NCI-H526 treated with DMSO at 0.1 percent for 48 hours (cell line): ENCODE results near the gene HECW1.
"Not testable (repeated sequence)": the region's sequence is repeated elsewhere in the genome, so short reads cannot be mapped to it uniquely, and the experiment has no call there.

Experiments used
- DNase-seq: peaks from one replicate; lab custom pipeline; 2025; lab: John Stamatoyannopoulos, UW

Gene HECW1

DNA sequence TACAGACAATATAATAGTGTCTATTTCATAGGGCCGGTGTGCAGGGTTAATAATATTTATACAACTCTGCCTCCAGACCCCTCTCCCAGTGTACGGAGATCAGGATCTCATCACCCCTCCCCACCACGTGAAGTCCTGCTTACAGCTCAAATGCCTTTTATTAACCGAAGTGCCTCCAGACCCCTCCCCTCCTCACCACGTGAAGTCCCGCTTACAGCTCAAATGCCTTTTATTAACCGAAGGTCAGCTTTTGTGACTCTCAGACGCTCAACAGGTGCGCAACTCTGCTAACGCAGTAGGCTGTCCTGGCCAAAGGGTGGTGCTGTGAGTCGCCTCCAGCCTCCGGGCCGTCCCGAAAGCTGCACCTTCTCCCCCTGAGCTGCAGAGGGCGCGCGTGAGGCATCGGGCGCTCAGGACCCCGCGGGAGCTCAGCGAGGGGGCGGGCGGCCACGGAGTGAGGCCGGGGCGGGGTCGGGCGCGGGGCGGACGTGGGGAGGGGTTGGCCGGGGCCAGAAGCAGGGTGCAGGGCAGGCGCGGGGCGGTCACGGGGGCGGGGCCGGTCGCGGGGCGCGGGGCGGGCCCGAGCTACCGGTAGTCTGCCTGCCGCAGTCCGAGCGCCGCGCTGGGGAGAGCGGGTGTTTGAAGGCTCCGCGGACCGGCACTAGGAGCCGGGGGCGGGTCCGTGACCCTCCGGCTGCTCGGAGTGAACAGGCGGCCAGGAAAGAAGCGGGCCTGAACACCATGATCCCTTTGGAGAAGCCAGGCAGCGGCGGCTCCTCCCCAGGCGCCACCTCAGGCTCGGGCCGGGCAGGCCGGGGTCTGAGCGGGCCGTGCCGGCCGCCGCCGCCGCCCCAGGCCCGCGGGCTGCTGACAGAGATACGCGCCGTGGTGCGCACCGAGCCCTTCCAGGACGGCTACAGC, 470.3 kb downstream of the HECW1 start, which contains the start of gene STK17A:
Gene STK17A, plus strand, starts transcription at position 606 of the 921 bp plus-strand sequence. Its CDS starts 136 bp downstream, at position 742.
- peak; percentile 84 for DNase-seq

DNA sequence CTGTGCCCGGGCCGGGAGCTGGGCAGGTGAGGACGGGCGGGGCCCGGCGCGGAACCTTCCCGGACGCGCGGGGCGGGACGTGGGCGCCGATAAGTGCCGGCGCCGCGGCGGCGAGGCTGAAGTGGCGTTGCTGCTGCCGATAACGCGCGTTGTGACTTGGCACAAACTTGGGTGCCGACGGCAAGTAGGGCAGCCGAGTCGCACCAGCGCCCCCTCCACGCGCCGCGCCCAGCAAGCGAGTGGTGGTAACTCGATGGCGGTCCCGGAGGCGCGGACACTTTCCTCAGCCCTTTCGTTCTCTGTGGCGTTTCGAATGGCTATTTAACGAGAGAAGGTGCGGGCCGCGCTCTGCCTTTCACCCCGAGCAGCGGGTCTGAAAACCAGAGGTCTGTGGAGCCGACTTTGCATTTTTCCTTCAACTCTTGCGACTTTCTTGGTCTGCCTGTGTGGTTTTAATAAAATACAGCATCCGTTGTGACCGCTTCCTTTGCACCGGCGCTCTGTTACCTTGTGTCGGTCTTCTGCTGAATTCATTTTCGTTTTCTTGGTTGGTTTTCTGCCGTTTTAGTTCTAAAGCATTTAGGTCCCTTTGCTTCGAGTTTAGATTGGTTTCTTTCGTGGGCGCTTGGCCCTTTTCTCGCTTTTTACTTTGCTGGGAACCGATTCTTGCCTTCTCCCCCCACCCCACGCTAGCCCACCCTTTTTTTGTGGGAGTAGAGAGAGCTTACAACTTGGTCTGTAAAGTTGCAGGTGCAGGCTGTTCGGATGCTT, 471.2 kb downstream of the HECW1 start:
- peak; percentile 30 for DNase-seq

DNA sequence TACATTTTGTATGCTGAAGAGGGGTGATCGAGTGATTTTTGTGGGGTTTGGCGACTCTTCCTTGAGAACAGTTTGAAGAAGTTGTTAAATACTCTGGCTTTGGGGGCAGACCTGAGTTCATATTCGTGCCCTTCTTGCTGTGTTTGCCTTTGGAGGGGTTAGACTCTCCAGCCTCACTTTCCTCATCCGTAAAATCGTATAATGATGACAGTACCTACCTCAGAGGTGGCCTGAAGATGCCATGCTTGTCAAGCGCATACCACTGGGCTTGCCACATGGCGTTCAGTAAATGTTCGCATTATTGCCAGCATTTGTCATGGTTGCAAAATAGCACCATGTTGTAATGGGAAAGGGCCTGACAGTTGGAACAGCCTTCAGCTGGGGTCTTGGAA, 471.7 kb downstream of the HECW1 start:
- DNase-seq, result no peak

DNA sequence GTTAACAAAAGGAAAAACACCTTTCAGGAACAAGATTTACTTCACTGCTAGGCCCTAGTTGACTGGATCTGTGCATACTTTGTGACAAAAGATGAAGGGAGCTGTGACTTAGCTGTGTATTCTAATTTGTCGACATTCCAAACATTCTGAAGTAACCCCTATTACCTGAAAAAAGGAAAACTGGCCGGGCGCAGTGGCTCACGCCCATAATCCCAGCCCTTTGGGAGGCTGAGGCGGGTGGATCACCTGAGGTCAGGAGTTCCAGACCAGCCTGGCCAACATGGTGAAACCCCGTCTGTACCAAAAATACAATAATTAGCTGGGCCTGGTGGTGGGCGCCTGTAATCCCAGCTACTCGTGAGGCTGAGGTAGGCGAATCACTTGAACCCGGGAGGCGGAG, 472.3 kb downstream of the HECW1 start:
- DNase-seq, result not testable (repeated sequence)

DNA sequence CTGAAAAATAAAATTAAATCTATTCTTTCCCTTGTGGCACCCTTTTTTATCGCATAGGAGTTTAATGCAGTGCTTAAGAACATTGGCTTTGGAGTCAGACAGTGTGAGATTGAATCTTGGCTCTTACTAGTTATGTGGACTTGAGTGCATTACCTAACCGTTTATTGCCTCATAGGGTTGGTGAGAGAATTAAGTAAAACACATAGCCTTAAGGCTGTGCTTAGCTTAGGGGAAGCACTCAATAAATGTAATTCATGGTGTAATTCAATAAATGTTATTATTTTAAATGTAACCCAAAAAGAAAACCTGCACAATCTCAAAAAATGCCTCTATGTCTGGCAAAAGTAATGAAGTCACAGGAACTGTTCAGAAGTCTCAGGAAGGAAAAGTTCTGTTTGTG, 473.1 kb downstream of the HECW1 start:
- no peak for DNase-seq

DNA sequence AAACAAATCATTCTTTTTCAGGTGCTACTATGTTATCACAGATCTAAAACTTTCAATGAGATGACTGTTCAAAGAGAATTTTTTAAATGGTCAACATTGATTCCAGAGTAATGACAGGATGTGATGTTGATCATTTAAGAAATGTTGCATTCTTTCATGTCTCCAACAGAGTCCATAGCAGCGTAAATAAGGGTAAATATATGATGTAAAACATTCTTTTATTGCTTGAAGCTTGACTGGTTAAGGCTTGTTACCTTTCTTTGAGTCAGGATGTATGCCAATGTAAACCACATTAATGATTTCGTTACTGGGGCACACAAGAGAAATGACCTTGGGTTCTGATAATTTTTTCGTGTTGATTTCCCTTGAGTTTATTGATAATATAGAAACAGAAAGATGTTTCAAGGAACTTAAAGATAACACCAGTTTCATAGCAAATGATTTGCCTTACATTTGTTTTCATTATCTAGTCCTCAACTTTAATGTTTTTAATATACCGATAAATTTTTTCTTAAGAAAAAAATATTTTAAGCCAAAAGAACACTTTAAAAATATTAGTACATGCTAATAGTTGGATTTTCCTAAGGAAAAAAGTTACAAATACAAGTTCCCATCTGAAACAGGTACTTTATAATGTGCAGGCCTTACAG, 473.9 kb downstream of the HECW1 start:
- DNase-seq, result no peak

DNA sequence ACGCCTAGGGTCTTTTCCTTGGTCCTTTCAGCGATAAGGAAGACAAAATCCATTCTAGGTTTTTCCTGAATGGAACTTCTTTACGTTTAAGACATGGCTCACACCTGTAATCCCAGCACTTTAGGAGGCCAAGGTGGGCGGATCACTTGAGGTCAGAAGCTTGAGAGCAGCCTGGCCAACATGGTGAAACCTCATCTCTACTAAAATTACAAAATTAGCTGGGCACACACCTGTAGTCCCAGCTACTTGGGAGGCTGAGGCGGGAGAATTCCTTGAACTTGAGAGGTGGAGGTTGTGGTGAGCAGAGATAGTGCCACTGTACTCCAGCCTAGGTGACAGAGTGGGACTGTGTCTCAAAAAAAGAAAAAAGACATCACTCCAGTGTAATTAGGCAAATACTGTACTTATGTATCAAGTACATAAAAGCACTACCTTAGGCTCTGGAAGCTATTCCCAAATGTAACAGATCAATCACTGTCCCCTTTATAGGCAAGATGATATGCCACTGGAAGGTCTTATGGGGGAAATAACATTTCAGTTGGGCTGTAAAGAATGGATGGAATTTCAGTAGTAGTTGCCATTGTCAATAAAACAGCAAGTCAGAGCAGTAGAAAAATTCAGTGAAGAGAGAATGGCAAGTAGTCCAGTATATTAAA, 476.2 kb downstream of the HECW1 start:
- no peak for DNase-seq

DNA sequence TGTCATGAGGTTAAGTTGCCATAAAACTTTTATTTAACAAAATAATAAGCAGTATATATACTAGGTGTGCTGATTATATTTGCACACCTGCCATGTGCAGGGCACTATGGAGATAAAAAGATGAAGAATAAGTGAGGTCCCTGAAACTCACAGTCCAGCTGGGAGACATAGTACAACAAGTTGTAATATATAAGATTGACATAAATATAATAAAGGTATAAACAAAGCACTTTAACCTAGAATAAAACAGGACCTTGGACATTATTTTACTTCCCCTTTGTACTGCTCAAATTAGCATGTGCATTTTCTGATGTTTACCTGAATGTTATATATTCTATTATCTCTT, 476.7 kb downstream of the HECW1 start:
- no peak for DNase-seq

DNA sequence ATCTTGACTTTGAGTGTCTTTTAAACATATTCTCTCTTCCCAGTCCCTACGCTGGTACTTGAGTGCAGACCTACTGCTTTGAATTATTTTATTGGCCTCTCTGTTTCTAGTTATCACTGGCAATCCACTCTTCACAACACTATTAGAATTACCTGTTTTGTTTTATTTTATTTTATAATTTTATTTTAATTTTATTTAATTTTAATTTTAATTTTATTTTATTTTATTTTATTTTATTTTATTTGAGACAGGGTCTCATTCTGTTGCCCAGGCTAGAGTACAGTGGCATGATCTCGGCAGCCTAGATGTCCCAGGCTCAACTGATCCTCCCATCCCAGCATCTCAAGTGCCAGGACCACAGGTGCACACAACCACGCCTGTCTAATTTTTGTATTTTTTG, 477.3 kb downstream of the HECW1 start:
- no peak for DNase-seq

DNA sequence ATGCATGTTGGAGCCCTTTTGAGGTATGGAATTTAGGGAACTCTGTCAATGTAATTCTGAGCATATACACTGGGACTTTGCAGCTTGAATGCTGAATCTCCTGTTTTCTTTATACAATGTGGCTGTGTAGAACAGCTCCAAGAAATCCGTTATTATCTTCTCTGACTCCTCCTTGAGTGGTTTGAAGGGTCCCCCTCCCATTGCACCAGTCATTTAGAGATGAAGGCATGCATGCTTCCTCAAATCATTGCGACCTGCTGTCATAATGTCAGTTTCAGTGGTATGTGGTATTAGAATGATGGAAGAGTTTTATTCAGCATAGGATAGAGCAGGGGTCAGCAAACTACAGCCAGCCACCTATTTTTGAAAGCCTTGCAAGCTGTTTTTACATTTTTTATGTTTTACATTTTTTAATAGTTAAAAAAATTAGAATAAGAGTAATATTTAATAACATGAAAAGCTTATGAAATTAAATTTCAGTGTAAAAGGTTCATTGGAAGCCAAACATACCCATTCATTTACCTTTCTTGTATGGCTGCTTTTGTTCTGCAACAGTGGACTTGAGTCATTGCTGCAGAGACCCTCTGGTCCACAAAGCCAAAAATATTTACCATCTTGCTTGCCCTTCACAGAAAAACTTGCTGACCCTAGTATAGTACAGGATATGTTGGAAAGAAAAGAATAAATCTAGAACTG, 478.6 kb downstream of the HECW1 start:
- DNase-seq, result no peak

DNA sequence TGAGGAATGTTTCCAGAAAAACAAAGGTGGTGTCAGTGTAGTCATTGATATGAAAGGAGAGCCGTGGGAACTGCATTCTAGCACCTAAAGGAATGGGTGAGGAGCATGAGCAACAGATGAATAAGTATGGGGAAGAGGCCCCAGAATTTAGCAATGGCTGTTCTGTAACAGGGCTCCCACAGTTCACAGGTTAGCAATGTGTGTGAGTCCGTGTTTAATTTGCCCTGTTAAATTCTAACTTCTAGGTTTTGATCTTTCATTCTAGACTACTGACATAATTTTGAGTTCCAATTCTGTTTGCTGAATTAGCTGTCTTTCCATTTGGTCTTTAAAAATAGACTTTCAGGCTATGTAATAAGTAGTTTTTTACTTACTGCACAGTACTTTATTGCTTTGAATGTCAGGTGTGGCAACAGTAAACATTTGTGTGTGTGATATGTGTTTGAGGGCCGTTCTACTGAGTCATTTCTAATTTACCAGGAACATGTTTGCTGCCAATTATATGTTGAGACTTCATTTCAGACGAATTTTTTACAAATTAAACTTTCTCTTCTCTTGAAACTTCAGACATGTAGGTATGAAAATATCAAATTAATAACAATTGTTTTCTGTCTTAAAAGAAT, 479.2 kb downstream of the HECW1 start:
- no peak for DNase-seq

DNA sequence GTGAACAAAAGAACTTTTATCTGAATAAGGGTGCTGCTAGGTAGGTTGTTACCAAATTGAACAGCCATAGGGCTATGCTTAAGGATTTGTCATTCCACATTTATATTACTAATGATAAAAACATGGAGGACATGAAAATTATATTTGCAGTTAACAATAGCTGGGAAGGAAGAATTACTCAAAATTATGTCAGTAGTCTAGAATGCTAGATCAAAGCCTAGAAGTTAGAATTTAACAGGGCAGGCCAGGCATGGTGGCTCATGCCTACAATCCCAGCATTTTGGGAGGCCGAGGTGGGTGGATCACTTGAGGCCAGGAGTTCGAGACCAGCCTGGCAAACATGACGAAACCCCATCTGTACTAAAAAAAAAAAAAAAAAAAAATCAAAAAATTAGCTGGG, 479.9 kb downstream of the HECW1 start:
- DNase-seq, result no peak

DNA sequence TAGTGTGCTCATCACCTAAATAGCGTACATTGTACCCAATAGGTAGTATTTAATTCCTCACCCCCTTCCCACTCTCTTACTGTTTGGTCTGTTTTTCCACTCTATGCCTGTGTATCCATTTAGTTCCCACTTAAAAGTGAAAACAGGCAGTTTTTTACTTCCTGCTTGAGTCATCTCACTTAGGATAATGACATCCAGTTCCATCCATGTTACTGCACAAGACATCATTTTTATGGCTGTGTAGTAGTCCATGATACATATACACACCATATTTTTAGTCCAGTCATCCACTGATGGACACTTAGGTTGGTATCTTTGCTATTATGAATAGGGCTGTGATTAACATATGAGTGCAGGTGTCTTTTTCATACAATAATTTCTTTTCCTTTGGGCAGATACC, 480.6 kb downstream of the HECW1 start:
- DNase-seq, result no peak

DNA sequence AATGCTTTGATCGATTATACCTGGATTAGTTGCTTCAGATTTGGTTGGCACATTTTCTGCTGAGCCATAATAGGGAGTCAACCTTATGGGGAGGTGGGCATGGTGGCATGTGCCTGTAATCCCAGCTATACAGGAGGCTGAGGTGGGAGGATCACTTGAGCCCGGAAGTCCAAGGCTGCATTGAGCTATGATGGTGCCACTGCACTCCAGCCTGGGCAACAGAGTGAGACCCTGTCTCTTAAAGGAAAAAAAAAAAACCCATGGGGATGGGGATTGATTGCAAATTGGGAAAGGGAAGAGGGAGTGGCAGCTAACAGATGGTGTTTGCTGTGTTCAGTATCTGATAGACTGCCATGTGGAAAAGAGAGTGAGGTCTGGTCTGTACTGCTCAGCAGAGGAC, 481.6 kb downstream of the HECW1 start:
- no peak for DNase-seq

DNA sequence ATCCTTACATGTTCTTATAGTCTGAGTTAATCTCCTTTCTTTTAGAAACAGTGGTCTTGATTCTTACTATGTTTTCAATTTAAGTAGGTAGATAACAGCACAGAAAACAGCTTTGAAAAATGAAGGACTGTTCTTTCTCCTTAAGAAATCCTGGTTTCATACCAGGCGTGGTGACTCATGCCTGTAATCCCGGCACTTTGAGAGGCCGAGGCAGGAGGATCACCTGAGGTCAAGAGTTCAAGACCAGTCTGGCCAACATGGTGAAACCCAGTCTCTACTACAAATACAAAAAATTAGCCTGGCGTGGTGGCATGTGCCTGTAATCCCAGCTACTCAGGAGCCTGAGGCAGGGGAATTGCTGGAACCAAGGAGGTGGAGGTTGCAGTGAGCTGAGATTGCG, 484.0 kb downstream of the HECW1 start:
- not testable (repeated sequence) for DNase-seq

DNA sequence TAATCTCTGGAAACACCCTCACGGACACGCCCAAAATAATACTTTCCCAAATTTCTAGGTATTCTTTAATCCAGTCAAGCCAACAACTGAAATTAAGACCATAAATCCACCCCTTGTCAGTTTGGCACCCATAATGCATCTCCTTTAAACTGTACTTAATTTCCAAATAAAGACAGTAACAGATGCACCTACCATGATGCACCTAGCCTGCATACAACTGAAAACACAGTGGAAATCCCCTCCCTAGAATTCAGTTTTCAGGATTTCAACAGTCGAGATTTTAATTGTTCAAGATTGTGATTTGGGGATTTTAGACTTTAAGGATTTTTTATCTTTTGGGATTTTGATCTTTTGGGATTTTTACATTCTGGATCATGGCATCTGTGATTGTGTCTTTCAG, 487.6 kb downstream of the HECW1 start:
- no peak for DNase-seq

DNA sequence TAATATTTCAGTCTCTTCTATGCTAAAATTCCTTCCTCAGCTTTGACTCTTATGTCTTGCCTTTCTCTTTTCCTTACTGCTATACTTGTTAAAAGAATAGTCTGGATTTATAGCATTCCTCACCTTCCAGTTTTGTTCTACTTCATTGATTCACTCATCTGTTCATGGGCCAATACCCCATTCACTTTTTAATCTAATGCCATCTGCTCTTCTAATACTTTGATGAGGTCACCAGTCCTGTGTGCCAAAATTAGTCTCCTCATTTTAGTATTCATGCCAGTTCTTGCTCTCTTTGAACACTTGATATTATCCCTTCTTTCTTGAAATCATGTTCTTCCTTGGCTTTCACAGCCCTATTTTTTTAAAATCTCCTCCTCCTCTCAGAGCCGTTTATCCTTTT, 489.8 kb downstream of the HECW1 start:
- DNase-seq, result no peak

DNA sequence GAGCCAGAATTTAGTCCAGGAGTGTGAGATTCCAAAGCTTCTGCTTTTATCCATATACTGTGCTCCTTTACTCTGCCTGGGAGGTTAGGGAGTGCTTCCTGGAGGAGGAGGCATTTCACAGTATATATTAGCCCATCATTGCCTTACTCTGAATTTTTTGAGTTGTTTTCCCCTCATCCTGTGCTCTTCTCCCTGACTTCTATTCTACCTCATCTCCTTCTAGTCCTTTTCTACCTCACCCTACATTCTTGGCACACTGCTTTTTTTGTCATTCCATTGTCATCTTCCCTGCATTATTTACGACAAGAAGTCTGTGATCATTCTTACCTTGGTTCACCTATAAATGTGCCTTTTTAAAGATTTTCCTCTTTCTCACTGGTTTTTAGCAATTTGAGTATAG, 491.8 kb downstream of the HECW1 start:
- no peak for DNase-seq

DNA sequence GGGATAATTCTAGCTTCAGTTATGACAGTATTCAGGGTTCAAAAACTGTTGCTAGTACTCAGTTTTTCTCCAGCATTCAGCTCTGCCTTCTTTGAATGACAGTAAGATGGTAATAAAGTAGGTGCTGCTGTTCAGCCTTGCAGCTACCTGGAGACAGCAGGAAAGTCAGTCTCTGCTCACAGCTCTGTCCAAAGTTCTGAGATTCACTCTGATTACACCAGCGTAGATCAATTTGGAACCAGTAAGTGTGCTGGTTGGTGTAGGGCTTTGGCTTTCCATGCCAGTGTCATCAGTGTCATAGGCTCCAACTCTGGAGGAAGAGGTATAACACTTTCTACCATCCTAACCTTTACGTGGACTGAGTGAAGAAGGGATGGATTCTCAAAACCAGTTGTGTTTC, 496.6 kb downstream of the HECW1 start:
- no peak for DNase-seq

DNA sequence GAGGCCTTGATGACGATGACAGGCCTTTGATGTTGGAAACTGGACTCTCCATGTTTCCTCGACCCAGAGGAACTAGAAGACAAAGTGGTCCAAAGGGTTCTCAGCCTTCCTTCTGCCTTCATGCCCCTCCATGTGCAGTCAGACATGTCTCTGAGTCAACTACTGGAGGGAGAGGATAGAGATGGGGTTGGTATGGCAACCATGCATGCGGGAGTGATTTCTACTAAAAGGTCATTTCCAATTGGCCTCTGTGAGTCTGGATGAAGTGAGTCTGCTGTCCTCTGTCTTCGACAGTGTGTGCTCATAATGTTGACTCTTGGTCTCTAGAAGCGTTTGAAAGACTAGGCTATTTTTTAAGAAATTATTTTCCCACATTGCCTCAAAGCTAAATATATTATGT, 499.7 kb downstream of the HECW1 start:
- no peak for DNase-seq
